GM12873 (cell line): Measurements from ENCODE around the gene CD3D.

ENCODE experiments used
- CTCF ChIP-seq: IDR thresholded peaks from 2 replicates; pipeline ENCODE4 v1.5.1; 2012; ENCODE audit warnings: low read depth, mild to moderate bottlenecking, moderate library complexity, low read length, control low read depth; ENCODE audit not compliant: insufficient read depth; ENCODE audit errors: missing control alignments

The CD3D gene

GRCh38 chr11:118311518-118311917, 31.0 kb downstream of the CD3D start:
- TF ChIP-seq CTCF, result no peak

- no peak for TF ChIP-seq CTCF
Measured at GRCh38 chr11:118310781-118311485, 31.6 kb downstream of the CD3D start.

DNA sequence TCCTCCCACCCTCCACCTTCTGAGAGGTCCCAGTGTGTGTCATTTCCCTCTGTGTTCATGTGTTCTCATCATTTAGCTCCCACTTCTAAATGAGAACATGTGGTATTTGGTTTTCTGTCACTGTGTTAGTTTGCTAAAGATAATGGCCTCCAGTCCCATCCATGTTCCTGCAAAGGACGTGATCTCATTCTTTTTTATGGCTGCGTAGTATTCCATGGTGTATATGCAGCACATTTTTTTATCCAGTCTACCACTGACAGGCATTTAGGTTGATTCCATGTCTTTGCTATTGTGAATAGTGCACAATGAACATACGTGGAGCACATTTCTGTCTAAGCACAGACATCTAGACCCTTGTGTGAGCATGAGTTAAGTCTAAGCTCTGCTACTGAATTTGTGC, 32.2 kb downstream of the CD3D start:
- no peak for TF ChIP-seq CTCF

DNA sequence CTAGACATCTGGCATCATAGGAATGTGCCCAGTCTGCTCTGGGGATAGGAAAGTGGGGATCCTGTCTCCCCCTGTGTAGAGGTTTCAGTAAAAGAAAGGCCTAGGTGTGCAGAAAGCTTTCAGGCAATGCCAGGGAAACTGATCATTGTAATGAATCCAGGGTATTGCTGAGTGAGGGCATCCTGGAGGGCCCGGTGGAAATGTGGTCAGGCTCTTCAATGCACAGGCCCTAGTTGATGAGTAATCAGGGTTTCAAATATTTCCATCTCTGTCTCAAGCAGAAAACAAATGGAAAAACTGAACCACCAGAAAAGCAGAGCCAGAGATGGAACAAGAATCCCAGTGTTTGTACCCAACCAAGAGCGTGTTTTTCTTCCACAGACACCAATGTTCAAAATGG, 35.9 kb downstream of the CD3D start:
- TF ChIP-seq CTCF, result no peak

GRCh38 chr11:118305726-118306125, 36.8 kb downstream of the CD3D start:
- TF ChIP-seq CTCF, result no peak

GRCh38 chr11:118304568-118305248, 37.8 kb downstream of the CD3D start, which contains the start of gene CD3E:
TSS of gene CD3E (plus strand) at chr11:118304730. CDS start at chr11:118304953, 223 bp downstream.
- no peak for TF ChIP-seq CTCF

- TF ChIP-seq CTCF, result no peak
Measured at GRCh38 chr11:118304227-118304567, 38.3 kb downstream of the CD3D start.
